IMR-90 (cell line): ENCODE data around the gene AKT3. TPM values are rescaled to one million over a fixed set of nuclear protein-coding genes. Genes with fewer than 3 reads are reported as not detected.
A peak's percentile ranks its signal among the peaks of the same experiment; 100 is the strongest.

Experiments used
- ATAC-seq: fragments of 200-7000 bp; cut with Tn5 transposase; 2 replicates; pipeline ENCODE4 v1.9.1; 2020; ENCODE audit warnings: low read depth, mild to moderate bottlenecking, moderate library complexity
- BruUV-seq: library from RNA; stranded (reverse); fragments of 400-500 nt; replicated peaks from 2 replicates; lab custom pipeline; 2021; lab: Mats Ljungman, UMichigan
- CTCF ChIA-PET: fragments of 300-600 bp; formaldehyde crosslinking; extraction: SDS; loops from one replicate; lab custom pipeline; 2021; ENCODE audit warnings: antibody characterized with exemption; lab: Yijun Ruan, JAX
- POLR2A ChIA-PET: fragments of 300-600 bp; sonication (Branson Sonifier 250); formaldehyde crosslinking; loops from one replicate; lab custom pipeline; 2022; ENCODE audit warnings: antibody characterized with exemption; ENCODE audit not compliant: unreplicated experiment; lab: Charles Lee
- DNase-seq: peaks from one replicate; pipeline ENCODE4 v3.0.0; 2013
- H2AFZ ChIP-seq: replicated peaks from 2 replicates; pipeline ENCODE3; 2013; ENCODE audit warnings: low read length, mild to moderate bottlenecking; ENCODE audit not compliant: poor library complexity
- H2AK5ac ChIP-seq: 2 replicates; pipeline ENCODE4 v1.6.1; 2013; ENCODE audit warnings: low read depth, low read length, inconsistent platforms
- H2AK9ac ChIP-seq: replicated peaks from 2 replicates; pipeline ENCODE3; 2013; ENCODE audit warnings: mild to moderate bottlenecking, low read depth, low read length, moderate library complexity; ENCODE audit not compliant: poor library complexity
- H2BK120ac ChIP-seq: 2 replicates; pipeline ENCODE4 v1.6.1; 2013; ENCODE audit warnings: low read depth, low read length, inconsistent platforms
- H2BK15ac ChIP-seq: 3 replicates; pipeline ENCODE4 v1.6.1; 2013; ENCODE audit warnings: low read depth, low read length, inconsistent platforms
- H2BK20ac ChIP-seq: 2 replicates; pipeline ENCODE4 v1.6.1; 2013; ENCODE audit warnings: low read depth, mild to moderate bottlenecking, inconsistent platforms, low read length, moderate library complexity
- H2BK5ac ChIP-seq: 2 replicates; pipeline ENCODE4 v1.6.1; 2013; ENCODE audit warnings: mild to moderate bottlenecking, low read depth, low read length, inconsistent platforms; ENCODE audit not compliant: poor library complexity, severe bottlenecking
- H3K14ac ChIP-seq: replicated peaks from 2 replicates; pipeline ENCODE4 v1.6.1; 2013; ENCODE audit warnings: low read depth, low read length, inconsistent platforms
- H3K18ac ChIP-seq: 2 replicates; pipeline ENCODE4 v1.6.1; 2013; ENCODE audit warnings: low read depth, low read length, control low read depth
- H3K23ac ChIP-seq: 2 replicates; pipeline ENCODE4 v1.6.1; 2013; ENCODE audit warnings: low read depth, low read length, inconsistent platforms
- H3K27ac ChIP-seq: 2 replicates; pipeline ENCODE4 v1.5.1; 2013; ENCODE audit warnings: mild to moderate bottlenecking, control low read depth, low read length; ENCODE audit not compliant: insufficient read depth
- H3K27me3 ChIP-seq: 2 replicates; pipeline ENCODE4 v1.6.1; 2013; ENCODE audit warnings: low read length; ENCODE audit not compliant: control insufficient read depth, insufficient read depth
- H3K36me3 ChIP-seq: 2 replicates; pipeline ENCODE4 v1.6.1; 2013; ENCODE audit warnings: low read length, mixed read lengths; ENCODE audit not compliant: control insufficient read depth, insufficient read depth
- H3K4ac ChIP-seq: 2 replicates; pipeline ENCODE4 v1.6.1; 2013; ENCODE audit warnings: low read depth, low read length, inconsistent platforms
- H3K4me1 ChIP-seq: 2 replicates; pipeline ENCODE4 v1.6.1; 2013; ENCODE audit warnings: low read length, mixed read lengths; ENCODE audit not compliant: control insufficient read depth, insufficient read depth
- H3K4me2 ChIP-seq: 2 replicates; pipeline ENCODE4 v1.6.1; 2013; ENCODE audit warnings: low read depth, mild to moderate bottlenecking, control low read depth, low read length, moderate library complexity
- H3K4me3 ChIP-seq: 2 replicates; pipeline ENCODE4 v1.5.1; 2013; ENCODE audit warnings: low read depth, mild to moderate bottlenecking, control low read depth, low read length, moderate library complexity; ENCODE audit not compliant: insufficient read depth
- H3K56ac ChIP-seq: 2 replicates; pipeline ENCODE4 v1.6.1; 2013; ENCODE audit warnings: low read length, inconsistent platforms; ENCODE audit not compliant: insufficient read depth; ENCODE audit errors: extremely low read depth
- H3K79me1 ChIP-seq, 2 experiments: 2 replicates each; pipeline ENCODE4 v1.6.1; 2013; ENCODE audit warnings: low read length in 2 of 2, inconsistent platforms in 1 of 2, low read depth in 1 of 2
- H3K9ac ChIP-seq: 2 replicates; pipeline ENCODE4 v1.6.1; 2013; ENCODE audit warnings: low read depth, low read length, control low read depth
- H3K9me1 ChIP-seq: 2 replicates; pipeline ENCODE4 v1.6.1; 2013; ENCODE audit warnings: low read length, inconsistent platforms; ENCODE audit not compliant: insufficient read depth
- H3K9me3 ChIP-seq: 2 replicates; pipeline ENCODE4 v1.6.1; 2013; ENCODE audit warnings: low read length; ENCODE audit not compliant: control insufficient read depth, insufficient read depth
- H4K20me1 ChIP-seq: 2 replicates; pipeline ENCODE4 v1.6.1; 2013; ENCODE audit warnings: low read length, inconsistent platforms; ENCODE audit not compliant: insufficient read depth
- H4K5ac ChIP-seq: 2 replicates; pipeline ENCODE4 v1.6.1; 2013; ENCODE audit warnings: mild to moderate bottlenecking, low read depth, low read length, control low read depth
- H4K8ac ChIP-seq, 2 experiments: 2 replicates each; pipeline ENCODE4 v1.6.1; 2013; ENCODE audit warnings: low read depth in 2 of 2, low read length in 2 of 2, control low read depth in 1 of 2, inconsistent platforms in 1 of 2
- H4K91ac ChIP-seq: 2 replicates; pipeline ENCODE4 v1.6.1; 2013; ENCODE audit warnings: low read depth, low read length, inconsistent platforms; ENCODE audit not compliant: insufficient read depth
- BHLHE40 ChIP-seq: fragments of 150-350 bp; IDR thresholded peaks from 2 replicates; pipeline ENCODE4 v1.6.1; 2016; ENCODE audit warnings: mild to moderate bottlenecking, low read depth, low read length
- CEBPB ChIP-seq: IDR thresholded peaks from 2 replicates; pipeline ENCODE4 v1.6.1; 2012; ENCODE audit warnings: low read depth, low read length, improper control_type of control experiment
- CHD1 ChIP-seq: IDR thresholded peaks from 2 replicates; pipeline ENCODE4 v1.6.1; 2012; ENCODE audit warnings: low read depth, low read length, improper control_type of control experiment
- FOS ChIP-seq: fragments of 150-350 bp; IDR thresholded peaks from 2 replicates; pipeline ENCODE4 v1.6.1; 2016; ENCODE audit warnings: low read depth, low read length
- MAFK ChIP-seq: IDR thresholded peaks from 2 replicates; pipeline ENCODE4 v1.6.1; 2012; ENCODE audit warnings: low read depth, low read length, improper control_type of control experiment
- MAZ ChIP-seq: IDR thresholded peaks from 2 replicates; pipeline ENCODE4 v1.6.1; 2012; ENCODE audit warnings: low read depth, mild to moderate bottlenecking, low read length, improper control_type of control experiment, moderate library complexity, borderline replicate concordance
- MXI1 ChIP-seq: IDR thresholded peaks from 2 replicates; pipeline ENCODE4 v1.6.1; 2012; ENCODE audit warnings: low read depth, mild to moderate bottlenecking, low read length, moderate library complexity, borderline replicate concordance
- NFE2L2 ChIP-seq: fragments of 150-350 bp; IDR thresholded peaks from 2 replicates; pipeline ENCODE4 v1.6.1; 2016; ENCODE audit warnings: low read depth, mild to moderate bottlenecking, low read length
- POLR2A ChIP-seq: IDR thresholded peaks from 2 replicates; pipeline ENCODE4 v1.6.1; 2012; ENCODE audit warnings: mild to moderate bottlenecking, low read depth, low read length
- RAD21 ChIP-seq: IDR thresholded peaks from 2 replicates; pipeline ENCODE4 v1.6.1; 2012; ENCODE audit warnings: low read length, improper control_type of control experiment
- RCOR1 ChIP-seq: IDR thresholded peaks from 2 replicates; pipeline ENCODE4 v1.6.1; 2012; ENCODE audit warnings: mild to moderate bottlenecking, low read length, improper control_type of control experiment; ENCODE audit not compliant: insufficient replicate concordance
- RFX5 ChIP-seq: IDR thresholded peaks from 2 replicates; pipeline ENCODE4 v1.8.0; 2012; ENCODE audit warnings: low read depth, mild to moderate bottlenecking, low read length, moderate library complexity
- SMC3 ChIP-seq: fragments of 150-350 bp; IDR thresholded peaks from 2 replicates; pipeline ENCODE4 v1.6.1; 2016; ENCODE audit warnings: low read depth, mild to moderate bottlenecking, antibody characterized with exemption, low read length, moderate library complexity
- WGBS, 2 experiments: methylation state at CpG; one replicate each; pipeline versions ENCODE4 v1.1.5 to v1.1.7; 2013; ENCODE audit warnings: missing lambda C conversion rate in 2 of 2; ENCODE audit not compliant: insufficient read length in 1 of 2; ENCODE audit errors: extremely low coverage in 2 of 2; 5-methylcytosine and 5-hydroxymethylcytosine counted together
- dilution Hi-C: fragments of 300-500 bp; cut with HindIII; formaldehyde crosslinking; loops from one replicate; pipeline ENCODE4 v1.14.3; 2018; ENCODE audit warnings: low sequenced_read_pairs; ENCODE audit not compliant: unreplicated experiment
- in situ Hi-C: fragments of 300-500 bp; cut with MboI; formaldehyde crosslinking; loops from 3 replicates; pipeline ENCODE4 v1.14.3; 2019; ENCODE audit warnings: low sequenced_read_pairs, inconsistent platforms, mixed read lengths
- intact Hi-C: fragments of 100-400 bp; cut with micrococcal nuclease; formaldehyde crosslinking; loops from 2 replicates; pipeline ENCODE4 v1.10.0; 2022
- polyA plus RNA-seq, 3 experiments: library from polyadenylated mRNA; depleted of rRNA; stranded (reverse); fragments of >200 nt; gene quantifications; 2 replicates each; pipeline ENCODE4 v1.2.3, GENCODE V29; 2012; ENCODE audit warnings: low replicate concordance in 1 of 3
- total RNA-seq: library from RNA; depleted of rRNA; stranded (reverse); fragments of >200 nt; gene quantifications from 2 replicates; pipeline ENCODE4 v1.2.3, GENCODE V29; 2012
- TF ChIP-seq, protein P1 (sequence below): fragments of 150-350 bp; IDR thresholded peaks from 2 replicates; pipeline ENCODE4 v1.6.1; 2017; ENCODE audit warnings: mild to moderate bottlenecking, antibody characterized with exemption, low read length, low read depth
- TF ChIP-seq, protein P2 (sequence below): conservative IDR thresholded peaks from 2 replicates; pipeline ENCODE4 v1.5.1; 2012; ENCODE audit warnings: mild to moderate bottlenecking, low read depth, low read length, improper control_type of control experiment
- TF ChIP-seq, protein P3 (sequence below): fragments of 150-350 bp; IDR thresholded peaks from 2 replicates; pipeline ENCODE4 v1.6.1; 2016; ENCODE audit warnings: low read depth, mild to moderate bottlenecking, low read length, moderate library complexity, borderline replicate concordance

The AKT3 gene
- total and polyA plus RNA-seq, 2 of the 4 experiments (the other 2 are of a cell fraction) = 15.2 to 19.4 TPM

DNA sequence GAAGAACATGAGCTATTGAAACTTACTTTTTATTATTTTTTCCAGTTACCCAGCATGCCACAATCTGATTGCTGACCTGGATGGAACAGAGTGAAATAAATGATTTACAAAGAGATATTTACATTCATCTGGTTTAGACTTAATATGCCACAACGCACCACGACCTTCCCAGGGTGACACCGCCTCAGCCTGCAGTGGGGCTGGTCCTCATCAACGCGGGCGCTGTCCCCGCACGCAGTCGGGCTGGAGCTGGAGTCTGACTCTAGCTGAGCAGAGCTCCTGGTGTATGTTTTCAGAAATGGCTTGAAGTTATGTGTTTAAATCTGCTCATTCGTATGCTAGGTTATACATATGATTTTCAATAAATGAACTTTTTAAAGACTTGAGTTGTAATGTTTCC lies 350.3 kb downstream of the AKT3 start:
- Histone ChIP-seq H3K23ac (no peak overlapping the region), H3K4me2 (no peak overlapping the region), H4K5ac (no peak overlapping the region), H3K56ac (no peak overlapping the region), H3K4me1 (peaks cover 16% of the 10 kb centered on the region), H3K27me3 (no peaks in the 10 kb centered on the region), H4K91ac (no peak overlapping the region), H4K8ac (no peak overlapping the region), H2BK20ac (no peak overlapping the region), H3K4ac (no peak overlapping the region), H2AFZ (no peak overlapping the region), H3K9me1 (peaks cover 3% of the 10 kb centered on the region), H3K27ac (no peak overlapping the region), H2AK9ac (no peak overlapping the region), H2BK120ac (no peak overlapping the region), H2BK5ac (no peak overlapping the region), H3K9me3 (no peaks in the 10 kb centered on the region), H3K18ac (no peak overlapping the region), H3K79me1 (peaks cover 3 to 9% of the 10 kb centered on the region in 2 experiments; a peak in 2 of 4 replicates), H3K36me3 (peaks cover 3% of the 10 kb centered on the region), H2BK15ac (no peak overlapping the region), H2AK5ac (0 out of 2 replicates have a peak overlapping the region, but pooled peaks have one; percentile 11), H3K14ac (no peak overlapping the region), H3K9ac (no peak overlapping the region), H4K20me1 (no peaks in the 10 kb centered on the region), H3K4me3 (no peak overlapping the region)
- dilution Hi-C loops (no loop called here), intact Hi-C loops (no loop called here), in situ Hi-C loops (loop anchor here (25.0 kb wide), 1 partner anchor 788 kb away; no protein-coding TSS in a partner anchor)
- no TSS peak for BruUV-seq
- no CpG with 5 or more reads among the region's 10 CpGs for WGBS, 2 experiments
- ATAC-seq = no peak
- DNase-seq = no peak
- TF ChIP-seq POLR2A (no peak), RFX5 (no peak), MXI1 (no peak), MAFK (no peak), NFE2L2 (no peak), BHLHE40 (no peak), CEBPB (no peak), SMC3 (no peak), MAZ (no peak), RAD21 (no peak), FOS (no peak), CHD1 (no peak), RCOR1 (no peak)
- TF ChIP-seq, protein P1, sequence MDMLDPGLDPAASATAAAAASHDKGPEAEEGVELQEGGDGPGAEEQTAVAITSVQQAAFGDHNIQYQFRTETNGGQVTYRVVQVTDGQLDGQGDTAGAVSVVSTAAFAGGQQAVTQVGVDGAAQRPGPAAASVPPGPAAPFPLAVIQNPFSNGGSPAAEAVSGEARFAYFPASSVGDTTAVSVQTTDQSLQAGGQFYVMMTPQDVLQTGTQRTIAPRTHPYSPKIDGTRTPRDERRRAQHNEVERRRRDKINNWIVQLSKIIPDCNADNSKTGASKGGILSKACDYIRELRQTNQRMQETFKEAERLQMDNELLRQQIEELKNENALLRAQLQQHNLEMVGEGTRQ = no peak
- TF ChIP-seq, protein P2, sequence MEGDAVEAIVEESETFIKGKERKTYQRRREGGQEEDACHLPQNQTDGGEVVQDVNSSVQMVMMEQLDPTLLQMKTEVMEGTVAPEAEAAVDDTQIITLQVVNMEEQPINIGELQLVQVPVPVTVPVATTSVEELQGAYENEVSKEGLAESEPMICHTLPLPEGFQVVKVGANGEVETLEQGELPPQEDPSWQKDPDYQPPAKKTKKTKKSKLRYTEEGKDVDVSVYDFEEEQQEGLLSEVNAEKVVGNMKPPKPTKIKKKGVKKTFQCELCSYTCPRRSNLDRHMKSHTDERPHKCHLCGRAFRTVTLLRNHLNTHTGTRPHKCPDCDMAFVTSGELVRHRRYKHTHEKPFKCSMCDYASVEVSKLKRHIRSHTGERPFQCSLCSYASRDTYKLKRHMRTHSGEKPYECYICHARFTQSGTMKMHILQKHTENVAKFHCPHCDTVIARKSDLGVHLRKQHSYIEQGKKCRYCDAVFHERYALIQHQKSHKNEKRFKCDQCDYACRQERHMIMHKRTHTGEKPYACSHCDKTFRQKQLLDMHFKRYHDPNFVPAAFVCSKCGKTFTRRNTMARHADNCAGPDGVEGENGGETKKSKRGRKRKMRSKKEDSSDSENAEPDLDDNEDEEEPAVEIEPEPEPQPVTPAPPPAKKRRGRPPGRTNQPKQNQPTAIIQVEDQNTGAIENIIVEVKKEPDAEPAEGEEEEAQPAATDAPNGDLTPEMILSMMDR = no peak
- TF ChIP-seq, protein P3, sequence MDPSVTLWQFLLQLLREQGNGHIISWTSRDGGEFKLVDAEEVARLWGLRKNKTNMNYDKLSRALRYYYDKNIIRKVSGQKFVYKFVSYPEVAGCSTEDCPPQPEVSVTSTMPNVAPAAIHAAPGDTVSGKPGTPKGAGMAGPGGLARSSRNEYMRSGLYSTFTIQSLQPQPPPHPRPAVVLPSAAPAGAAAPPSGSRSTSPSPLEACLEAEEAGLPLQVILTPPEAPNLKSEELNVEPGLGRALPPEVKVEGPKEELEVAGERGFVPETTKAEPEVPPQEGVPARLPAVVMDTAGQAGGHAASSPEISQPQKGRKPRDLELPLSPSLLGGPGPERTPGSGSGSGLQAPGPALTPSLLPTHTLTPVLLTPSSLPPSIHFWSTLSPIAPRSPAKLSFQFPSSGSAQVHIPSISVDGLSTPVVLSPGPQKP = no peak
- ChIA-PET POLR2A (no interaction called here), CTCF (no interaction called here)
